Measurements from ENCODE around the gene UGT1A8.

GRCh38 chr2:233604826-233605225, 12.6 kb upstream of the UGT1A8 start:
- TF ChIP-seq POLR2AphosphoS5 (IDR thresholded peaks at IDR 0.05; ENCODE audit: borderline replicate concordance, low read depth, low read length) (no peak), EZH2 (IDR thresholded peaks at IDR 0.05) (no peak), FOXP2 (optimal IDR thresholded peaks at IDR 0.05; ENCODE audit: control extremely low read depth, extremely low read length, insufficient read depth) (no peak)

All from SK-N-MC (cell line).